DOHH2 (cell line): Measurements from ENCODE around the gene CHD5.
A peak's percentile ranks its signal among the peaks of the same experiment; 100 is the strongest.

Experiments
- H3F3A ChIP-seq: fragments of 200-600 bp; sonication (generic), shearing (Covaris generic); 2 replicates; pipeline ENCODE4 v1.6.0; 2016; ENCODE audit warnings: antibody characterized with exemption, mild to moderate bottlenecking; ENCODE audit not compliant: control insufficient read depth, insufficient read depth
- H3K27ac ChIP-seq: fragments of 200-600 bp; sonication (generic); 2 replicates; pipeline ENCODE4 v1.5.1; 2014; ENCODE audit warnings: low read depth, mild to moderate bottlenecking, low read length, moderate library complexity
- H3K27me3 ChIP-seq: fragments of 200-600 bp; sonication (generic); 2 replicates; pipeline ENCODE4 v1.6.1; 2014; ENCODE audit warnings: mild to moderate bottlenecking, low read length, mixed read lengths; ENCODE audit not compliant: control insufficient read depth
- H3K36me3 ChIP-seq: fragments of 200-600 bp; sonication (generic); 2 replicates; pipeline ENCODE4 v1.6.1; 2014; ENCODE audit warnings: mild to moderate bottlenecking, low read length, moderate library complexity, mixed read lengths; ENCODE audit not compliant: control insufficient read depth
- H3K4me1 ChIP-seq: fragments of 200-600 bp; sonication (generic); 2 replicates; pipeline ENCODE4 v1.6.1; 2014; ENCODE audit warnings: mild to moderate bottlenecking, low read length, mixed read lengths; ENCODE audit not compliant: control insufficient read depth
- H3K4me2 ChIP-seq: fragments of 200-600 bp; sonication (generic); 2 replicates; pipeline ENCODE4 v1.6.0; 2014; ENCODE audit warnings: mild to moderate bottlenecking, low read length, moderate library complexity
- H3K4me3 ChIP-seq: fragments of 200-600 bp; sonication (generic); 2 replicates; pipeline ENCODE4 v1.5.1; 2014; ENCODE audit warnings: mild to moderate bottlenecking, low read length, mixed read lengths
- H3K79me2 ChIP-seq: fragments of 200-600 bp; sonication (generic); 2 replicates; pipeline ENCODE4 v1.6.1; 2014; ENCODE audit warnings: mild to moderate bottlenecking, low read length, mixed read lengths; ENCODE audit not compliant: control insufficient read depth
- H3K9me2 ChIP-seq: fragments of 200-600 bp; sonication (generic); replicated peaks from 2 replicates; pipeline ENCODE4 v1.6.1; 2014; ENCODE audit warnings: mild to moderate bottlenecking, low read length, mixed read lengths; ENCODE audit not compliant: control insufficient read depth
- H3K9me3 ChIP-seq: fragments of 200-600 bp; sonication (generic); 2 replicates; pipeline ENCODE4 v1.6.1; 2014; ENCODE audit warnings: antibody characterized with exemption, low read length, mixed read lengths; ENCODE audit not compliant: control insufficient read depth, insufficient read depth
- H4K20me1 ChIP-seq: fragments of 200-600 bp; sonication (generic); 2 replicates; pipeline ENCODE4 v1.6.0; 2014; ENCODE audit warnings: low read depth, mild to moderate bottlenecking, antibody characterized with exemption, low read length, moderate library complexity; ENCODE audit not compliant: control insufficient read depth, insufficient read depth
- EZH2phosphoT487 ChIP-seq: fragments of 200-600 bp; sonication (generic); IDR thresholded peaks from 2 replicates; pipeline ENCODE4 v1.6.1; 2017; ENCODE audit warnings: borderline replicate concordance, mild to moderate bottlenecking, antibody characterized with exemption, low read length, moderate library complexity, mixed read lengths
- TF ChIP-seq, protein P1 (sequence below): fragments of 200-600 bp; sonication (generic); IDR thresholded peaks from one replicate; pipeline ENCODE4 v1.5.1; 2014; ENCODE audit warnings: antibody characterized with exemption, mild to moderate bottlenecking, low read depth, low read length; ENCODE audit not compliant: poor library complexity, severe bottlenecking

Gene CHD5

DNA sequence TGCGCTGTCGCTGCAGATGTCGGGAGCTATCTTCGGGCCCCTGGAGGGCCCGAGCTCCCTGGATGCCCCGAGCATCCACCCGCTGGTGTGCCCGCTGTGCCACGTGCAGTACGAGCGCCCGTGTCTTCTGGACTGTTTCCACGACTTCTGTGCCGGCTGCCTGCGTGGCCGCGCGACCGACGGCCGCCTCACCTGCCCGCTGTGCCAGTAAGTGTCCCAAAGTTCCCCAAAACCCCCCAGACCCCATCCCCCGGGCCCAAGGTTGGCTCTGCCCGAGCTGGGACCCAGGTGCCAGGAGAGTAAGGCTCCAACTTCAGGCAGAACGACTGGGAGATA, 26.4 kb upstream of the CHD5 start:
- Histone ChIP-seq H3K9me3 (no peaks in the 10 kb centered on the region), H3K4me2 (no peak overlapping the region), H3K36me3 (no peaks in the 10 kb centered on the region), H3K4me3 (no peak overlapping the region), H3K79me2 (no peaks in the 10 kb centered on the region), H4K20me1 (no peaks in the 10 kb centered on the region), H3F3A (no peaks in the 10 kb centered on the region), H3K4me1 (peaks cover 12% of the 10 kb centered on the region), H3K9me2 (no peaks in the 10 kb centered on the region), H3K27me3 (peaks cover 30% of the 10 kb centered on the region), H3K27ac (no peak overlapping the region)
- TF ChIP-seq EZH2phosphoT487: 0 out of 2 replicates have a peak, but pooled peaks have one; percentile 23
- TF ChIP-seq, protein P1, sequence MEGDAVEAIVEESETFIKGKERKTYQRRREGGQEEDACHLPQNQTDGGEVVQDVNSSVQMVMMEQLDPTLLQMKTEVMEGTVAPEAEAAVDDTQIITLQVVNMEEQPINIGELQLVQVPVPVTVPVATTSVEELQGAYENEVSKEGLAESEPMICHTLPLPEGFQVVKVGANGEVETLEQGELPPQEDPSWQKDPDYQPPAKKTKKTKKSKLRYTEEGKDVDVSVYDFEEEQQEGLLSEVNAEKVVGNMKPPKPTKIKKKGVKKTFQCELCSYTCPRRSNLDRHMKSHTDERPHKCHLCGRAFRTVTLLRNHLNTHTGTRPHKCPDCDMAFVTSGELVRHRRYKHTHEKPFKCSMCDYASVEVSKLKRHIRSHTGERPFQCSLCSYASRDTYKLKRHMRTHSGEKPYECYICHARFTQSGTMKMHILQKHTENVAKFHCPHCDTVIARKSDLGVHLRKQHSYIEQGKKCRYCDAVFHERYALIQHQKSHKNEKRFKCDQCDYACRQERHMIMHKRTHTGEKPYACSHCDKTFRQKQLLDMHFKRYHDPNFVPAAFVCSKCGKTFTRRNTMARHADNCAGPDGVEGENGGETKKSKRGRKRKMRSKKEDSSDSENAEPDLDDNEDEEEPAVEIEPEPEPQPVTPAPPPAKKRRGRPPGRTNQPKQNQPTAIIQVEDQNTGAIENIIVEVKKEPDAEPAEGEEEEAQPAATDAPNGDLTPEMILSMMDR: no peak

DNA sequence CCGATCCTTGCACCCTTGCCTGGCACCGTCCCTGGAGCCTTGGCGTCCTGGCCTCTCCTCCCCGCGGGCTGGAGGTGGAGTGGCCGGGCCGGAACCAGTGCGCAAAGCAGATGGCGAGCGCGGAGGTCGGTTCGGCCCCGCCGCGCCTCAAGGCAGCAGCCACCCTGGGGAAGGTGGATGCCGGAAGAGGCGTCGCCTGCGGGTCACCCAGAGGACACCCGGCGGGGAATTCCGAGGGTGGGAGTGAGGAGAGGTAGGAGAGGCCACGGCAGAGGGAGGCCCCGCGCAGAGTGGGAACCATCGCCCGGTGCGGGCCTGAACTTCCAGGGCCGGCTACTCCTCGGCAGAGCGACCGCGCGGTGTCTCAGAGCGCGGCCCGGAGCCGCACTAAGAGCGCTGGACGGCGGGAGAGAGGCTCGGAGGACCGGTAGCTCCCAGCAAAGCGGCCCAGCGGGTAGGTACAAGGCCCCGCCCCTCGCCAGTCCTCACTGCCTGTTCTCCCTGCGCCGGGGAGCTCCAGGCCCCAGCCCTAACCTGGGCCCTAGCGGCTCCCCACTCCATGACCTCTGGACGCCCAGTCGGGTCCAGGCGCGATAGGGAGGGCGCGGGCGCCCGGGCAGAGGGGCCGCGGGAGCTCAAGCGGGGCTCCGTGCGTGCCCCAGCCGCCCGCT, 25.9 kb upstream of the CHD5 start, which contains the start of gene RNF207:
Gene RNF207, plus strand, starts transcription at position 271 of the 671 bp plus-strand sequence. CDS start 417 bp downstream, outside the sequence.
- peaks cover 30% of the 10 kb centered on the region for H3K27me3 ChIP-seq

DNA sequence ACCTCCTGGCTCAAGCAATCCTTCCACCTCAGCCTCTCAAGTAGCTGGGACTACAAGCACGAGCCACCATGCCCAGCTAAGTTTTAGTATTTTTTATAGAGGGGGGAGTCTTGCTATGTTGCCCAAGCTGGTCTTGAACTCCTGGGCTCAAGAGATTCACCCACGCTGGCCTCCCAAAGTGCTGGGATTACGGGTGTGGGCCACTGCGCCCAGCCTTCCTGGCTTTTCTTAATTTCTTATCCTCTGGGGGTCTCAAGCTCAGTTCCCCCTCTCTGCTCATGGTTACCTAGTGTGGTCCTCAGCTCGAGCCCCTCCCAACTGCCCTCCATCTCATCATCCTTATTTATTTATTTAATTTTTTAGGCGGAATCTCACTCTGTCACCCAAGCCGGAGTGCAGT, 22.1 kb upstream of the CHD5 start:
- Histone ChIP-seq H3K4me1 (peaks cover 31% of the 10 kb centered on the region), H3K4me3 (no peak overlapping the region), H4K20me1 (peaks cover 12% of the 10 kb centered on the region; the same call in 1 of the 2 replicates), H3K9me3 (no peaks in the 10 kb centered on the region), H3K27me3 (peaks cover 19% of the 10 kb centered on the region), H3K4me2 (no peak overlapping the region), H3K27ac (no peak overlapping the region), H3K36me3 (peaks cover 21% of the 10 kb centered on the region), H3F3A (no peaks in the 10 kb centered on the region; the same call in 1 of the 2 replicates), H3K79me2 (peaks cover 32% of the 10 kb centered on the region), H3K9me2 (no peaks in the 10 kb centered on the region)
- no peak for TF ChIP-seq EZH2phosphoT487
- TF ChIP-seq, protein P1: no peak

More for the DNA sequence above, 25.9 kb upstream of the CHD5 start, which contains the start of gene RNF207:
- H3K4me2 ChIP-seq: peak within 1 kb of the TSS; percentile 39
- H3F3A ChIP-seq: no peaks in the 10 kb centered on the region
- no peak within 1 kb of the TSS; the same call in 1 of the 2 replicates for H3K4me3 ChIP-seq
- no peaks in the 10 kb centered on the region for H3K36me3 ChIP-seq
- TF ChIP-seq, protein P1: no peak
- no peak for TF ChIP-seq EZH2phosphoT487
- H3K4me1 ChIP-seq: peaks cover 13% of the 10 kb centered on the region
- no peaks in the 10 kb centered on the region for H3K9me2 ChIP-seq
- no peak within 1 kb of the TSS for H3K27ac ChIP-seq
- H3K9me3 ChIP-seq: no peaks in the 10 kb centered on the region
- no peaks in the 10 kb centered on the region for H4K20me1 ChIP-seq
- H3K79me2 ChIP-seq: no peaks in the 10 kb centered on the region
